Stimulated activated CD8-positive, alpha-beta memory T cell treated with anti-CD3 and anti-CD28 coated beads, Interleukin-12 subunit alpha, Interleukin-12 subunit beta, amount 100 ng/mL, for 4 hours (primary cell): ENCODE data around the gene MOGAT2.
"Not testable (repeated sequence)": the region's sequence is repeated elsewhere in the genome, so short reads cannot be mapped to it uniquely, and the experiment has no call there.

Experiments
- DNase-seq: peaks from one replicate; pipeline ENCODE4 v3.0.0-alpha.2; 2020; ENCODE audit warnings: low read depth

The MOGAT2 gene

GRCh38 chr11:75717608-75718418 lies at the start of gene MOGAT2:
Gene MOGAT2, plus strand, starts transcription at chr11:75717838. Its CDS starts 51 bp downstream, at chr11:75717889.
- no peak for DNase-seq

- no peak for DNase-seq
Observed at GRCh38 chr11:75668451-75669297, 49.0 kb upstream of the MOGAT2 start, which contains the start of gene MAP6. Gene MAP6, minus strand, starts transcription at chr11:75669038. Its CDS starts 669 bp downstream, at chr11:75668369.

- no peak for DNase-seq
Observed at GRCh38 chr11:75673977-75674582, 43.6 kb upstream of the MOGAT2 start.

- DNase-seq = no peak
Observed at GRCh38 chr11:75677275-75677674, 40.4 kb upstream of the MOGAT2 start.

GRCh38 chr11:75677909-75678308 lies 39.7 kb upstream of the MOGAT2 start:
- no peak for DNase-seq

- DNase-seq = no peak
Observed at GRCh38 chr11:75678620-75679259, 38.9 kb upstream of the MOGAT2 start.

GRCh38 chr11:75679566-75679965 lies 38.1 kb upstream of the MOGAT2 start:
- DNase-seq = no peak

- DNase-seq = not testable (repeated sequence)
Observed at GRCh38 chr11:75683856-75684255, 33.8 kb upstream of the MOGAT2 start.

GRCh38 chr11:75689863-75690609 lies 27.6 kb upstream of the MOGAT2 start:
- no peak for DNase-seq

GRCh38 chr11:75691804-75692203 lies 25.8 kb upstream of the MOGAT2 start:
- DNase-seq = no peak

- no peak for DNase-seq
Observed at GRCh38 chr11:75697906-75698581, 19.6 kb upstream of the MOGAT2 start.

GRCh38 chr11:75700940-75701339 lies 16.7 kb upstream of the MOGAT2 start:
- no peak for DNase-seq

GRCh38 chr11:75703695-75704237 lies 13.9 kb upstream of the MOGAT2 start:
- DNase-seq = no peak

- DNase-seq = no peak
Observed at GRCh38 chr11:75705541-75705940, 12.1 kb upstream of the MOGAT2 start.

- DNase-seq = peak; percentile 33
Observed at GRCh38 chr11:75706260-75706729, 11.3 kb upstream of the MOGAT2 start.

- DNase-seq = no peak
Observed at GRCh38 chr11:75714211-75714610, 3.4 kb upstream of the MOGAT2 start.

- DNase-seq = no peak
Observed at GRCh38 chr11:75715688-75716087, 1.9 kb upstream of the MOGAT2 start.

- DNase-seq = no peak
Observed at GRCh38 chr11:75716659-75717058, 979 bp upstream of the MOGAT2 start.

- no peak for DNase-seq
Observed at GRCh38 chr11:75718419-75719339, 1.0 kb downstream of the MOGAT2 start.
